GM19395 (cell line): Measurements from ENCODE around the gene SPRR2B.
"Not testable (repeated sequence)": the region's sequence is repeated elsewhere in the genome, so short reads cannot be mapped to it uniquely, and the experiment has no call there.

Experiments used
- ATAC-seq: cut with Tn5 transposase; IDR thresholded peaks from one replicate; pipeline ENCODE4 v1.9.1; 2021; ENCODE audit warnings: mild to moderate bottlenecking, moderate library complexity; ENCODE audit not compliant: unreplicated experiment

SPRR2B gene

DNA sequence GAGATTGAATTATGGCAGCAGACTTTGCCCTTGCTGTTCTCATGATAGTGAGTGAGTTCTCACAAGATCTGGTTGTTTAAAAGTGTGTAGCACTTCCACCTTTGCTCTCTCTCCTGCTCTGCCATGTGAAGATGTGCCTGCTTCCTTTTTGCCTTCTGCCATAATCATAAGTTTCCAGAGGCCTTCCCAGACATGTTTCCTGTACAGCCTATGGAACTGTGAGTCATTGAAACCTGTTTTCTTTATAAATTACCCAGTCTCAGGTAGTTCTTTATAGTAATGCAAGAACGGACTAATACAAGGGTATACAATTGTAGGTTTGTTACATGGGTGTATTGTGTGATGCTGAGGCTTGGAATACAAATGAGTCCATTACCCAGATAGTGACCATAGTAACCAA, 36.2 kb downstream of the SPRR2B start:
- no peak for ATAC-seq

DNA sequence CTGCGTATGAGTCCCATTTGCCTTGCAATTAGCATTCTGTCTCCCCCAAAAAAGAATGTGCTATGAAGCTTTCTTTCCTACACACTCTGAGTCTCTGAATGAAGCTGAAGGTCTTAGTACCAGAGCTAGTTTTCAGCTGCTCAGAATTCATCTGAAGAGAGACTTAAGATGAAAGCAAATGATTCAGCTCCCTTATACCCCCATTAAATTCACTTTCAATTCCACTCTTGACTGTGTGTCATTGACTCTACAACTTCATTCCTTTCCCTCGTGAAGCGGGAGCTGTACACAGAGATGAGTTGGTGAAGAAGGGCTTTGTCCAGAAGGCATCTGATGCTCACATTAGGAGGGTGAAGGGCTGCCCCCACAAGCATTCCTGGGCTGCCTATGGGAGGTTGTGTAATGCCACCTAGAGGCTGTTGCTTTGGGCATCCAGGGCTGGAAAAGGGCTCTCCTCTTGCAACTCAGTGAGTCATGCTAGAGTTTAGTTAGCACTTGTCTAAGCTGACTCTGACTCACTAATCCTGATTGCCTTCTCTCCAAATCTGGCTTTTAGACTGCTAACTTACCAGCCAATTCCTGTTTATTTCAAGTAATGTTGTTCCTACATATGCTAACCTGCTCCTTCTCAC, 38.6 kb downstream of the SPRR2B start:
- no peak for ATAC-seq

DNA sequence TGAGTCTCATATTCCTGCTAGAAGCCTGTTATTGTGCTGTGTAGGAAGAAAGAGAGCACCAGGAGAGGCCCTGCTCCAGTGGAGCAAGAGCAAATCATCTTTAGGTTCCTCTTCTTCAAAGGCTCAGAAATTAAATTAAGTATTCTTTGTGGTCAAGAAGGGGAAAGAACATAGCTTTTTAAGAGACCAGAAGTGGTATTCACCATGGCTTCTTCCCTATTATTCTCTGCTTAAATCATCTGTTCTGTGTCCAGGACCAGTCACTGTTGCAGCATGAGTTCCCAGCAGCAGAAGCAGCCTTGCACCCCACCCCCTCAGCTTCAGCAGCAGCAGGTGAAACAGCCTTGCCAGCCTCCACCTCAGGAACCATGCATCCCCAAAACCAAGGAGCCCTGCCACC, 39.3 kb downstream of the SPRR2B start:
- no peak for ATAC-seq

DNA sequence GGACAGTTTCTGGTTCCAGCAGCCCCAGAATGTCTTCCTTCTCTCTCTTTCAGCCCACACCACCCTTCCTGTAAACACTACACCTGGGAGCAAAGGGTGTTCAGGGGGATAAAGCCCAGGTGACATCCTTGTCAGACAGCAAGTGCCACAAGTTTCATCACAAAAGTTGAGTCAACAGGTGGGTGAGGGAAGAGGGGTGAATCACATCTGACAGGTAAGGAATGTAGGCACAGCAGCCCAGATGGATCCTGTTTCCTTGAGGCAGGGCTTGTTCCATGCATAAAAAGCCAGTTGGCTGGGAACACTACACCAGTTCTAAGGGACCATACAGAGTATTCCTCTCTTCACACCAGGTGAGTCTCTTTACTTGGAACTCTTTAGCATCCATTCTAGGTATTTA, 40.5 kb downstream of the SPRR2B start, which contains the start of gene SPRR1B:
SPRR1B (plus strand) TSS at position 309 of the 400 bp plus-strand sequence. CDS start 1,143 bp downstream, outside the sequence.
- no peak for ATAC-seq

DNA sequence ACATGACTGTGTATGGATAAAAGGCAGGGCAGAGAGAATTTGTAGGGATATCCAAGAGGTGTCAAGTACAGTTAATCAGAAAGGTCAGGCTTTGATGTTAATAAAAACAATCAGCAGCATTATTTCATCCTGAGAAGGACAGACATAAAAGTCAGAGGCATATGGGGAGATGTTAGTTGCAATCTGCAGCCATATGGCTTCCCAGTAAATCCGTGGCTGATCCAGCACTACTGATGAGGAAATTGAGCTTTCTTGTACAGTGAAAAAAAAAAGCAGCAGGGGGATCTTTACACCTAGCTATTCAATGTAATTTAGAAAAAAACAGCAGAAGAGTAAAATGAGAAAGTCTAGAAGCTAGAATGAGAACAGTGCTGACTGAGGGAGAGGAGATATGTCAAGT, 42.6 kb downstream of the SPRR2B start:
- no peak for ATAC-seq

DNA sequence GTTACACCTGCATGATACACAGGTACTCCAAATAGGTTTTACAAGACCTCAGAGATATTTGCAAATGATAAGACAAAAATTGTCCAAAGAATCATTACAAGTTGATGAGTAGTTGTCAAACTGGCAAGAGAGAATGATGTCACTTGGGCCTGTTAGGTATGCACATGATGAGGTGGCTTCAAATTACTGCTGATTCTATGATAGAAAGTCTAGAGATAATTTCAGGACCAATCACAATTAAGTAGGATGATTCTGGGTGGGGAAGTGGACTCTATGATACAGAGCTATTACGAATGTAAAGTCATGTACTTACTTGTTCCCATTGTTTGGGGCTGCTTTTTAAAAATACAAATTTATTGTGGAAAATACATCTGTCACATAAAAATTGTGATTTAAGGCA, 45.6 kb downstream of the SPRR2B start:
- ATAC-seq = no peak

DNA sequence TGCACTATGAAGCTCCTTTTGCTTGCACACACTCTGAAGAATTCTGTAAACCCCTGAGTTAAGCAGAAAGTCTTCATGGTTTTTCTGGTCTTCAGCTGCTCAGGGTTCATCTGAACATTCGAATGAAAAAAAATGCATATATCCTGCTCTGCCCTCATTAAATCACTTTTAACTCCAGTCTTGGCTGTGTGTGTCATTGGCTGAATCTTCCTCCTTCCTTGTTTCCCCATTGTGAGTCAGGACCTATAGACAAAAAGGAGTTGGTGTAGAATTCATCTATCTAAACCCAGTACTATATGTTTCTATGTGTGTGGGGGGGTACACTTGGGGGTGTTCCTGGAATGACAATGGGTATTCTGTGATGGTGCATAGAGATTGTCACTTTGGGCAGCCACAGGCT, 47.0 kb downstream of the SPRR2B start:
- no peak for ATAC-seq

DNA sequence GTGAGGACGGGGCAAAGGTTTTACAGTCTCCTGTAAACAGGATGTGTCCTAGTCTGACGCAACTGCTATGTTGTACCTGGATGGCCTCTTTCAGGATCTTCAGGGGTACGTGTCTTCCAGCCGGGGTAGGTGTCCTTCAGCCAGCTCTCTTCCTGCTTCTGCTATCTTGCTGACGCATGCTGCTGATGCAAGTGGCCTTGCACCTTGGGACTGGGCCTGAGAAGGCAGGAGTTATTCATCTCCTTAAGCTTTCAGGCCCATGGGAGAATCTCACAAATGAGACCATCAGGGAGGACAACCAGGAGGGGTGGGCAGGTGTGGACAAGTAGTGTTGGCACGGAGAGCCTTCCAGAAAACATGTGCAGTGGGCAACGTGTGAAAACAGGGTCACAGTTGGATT, 48.3 kb downstream of the SPRR2B start:
- ATAC-seq = no peak

DNA sequence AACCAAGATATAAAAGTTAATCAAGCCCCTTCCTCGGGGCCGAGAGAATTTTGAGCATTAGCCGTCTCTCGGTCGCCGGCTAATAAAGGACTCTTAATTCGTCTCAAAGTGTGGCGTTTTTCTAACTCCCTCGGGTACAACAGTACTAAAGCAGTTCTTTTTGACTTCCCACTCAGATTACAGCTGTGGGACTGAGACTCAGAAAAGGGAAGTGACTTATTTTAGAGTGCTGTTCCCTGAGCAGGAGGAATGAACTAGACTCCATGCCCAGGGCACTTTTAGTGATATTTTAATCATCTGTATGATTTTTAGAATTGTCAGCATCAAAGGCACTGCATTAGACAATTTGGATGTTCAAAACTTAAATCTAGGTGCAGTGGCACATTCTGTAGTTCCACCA, 49.1 kb downstream of the SPRR2B start:
- not testable (repeated sequence) for ATAC-seq

DNA sequence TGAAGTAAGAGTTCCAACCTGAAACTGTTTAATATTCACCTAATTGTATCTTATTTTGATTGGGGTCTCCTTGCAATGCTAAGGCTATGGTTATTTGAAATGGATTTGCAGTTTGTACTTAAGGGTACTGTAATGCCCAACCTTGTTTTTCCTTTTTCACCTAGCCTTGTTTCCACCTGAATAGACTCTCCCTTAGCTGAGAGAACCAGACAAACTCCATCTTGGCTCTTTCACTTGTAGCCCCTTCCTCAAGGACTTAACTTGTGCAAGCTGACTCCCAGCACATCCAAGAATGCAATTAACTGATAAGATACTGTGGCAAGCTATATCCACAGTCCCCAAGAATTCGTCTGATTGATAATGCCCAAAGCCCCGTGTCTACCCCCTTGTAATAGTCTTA, 49.6 kb downstream of the SPRR2B start:
- ATAC-seq = not testable (repeated sequence)
